ELF-1 (cell line): ENCODE data around the gene PARD3.

Experiments used
- DNase-seq: peaks from one replicate; pipeline ENCODE4 v3.0.0-alpha.2; 2016; ENCODE audit warnings: low read depth, low spot score

Gene PARD3

GRCh38 chr10:34107626-34108516, 707.2 kb downstream of the PARD3 start:
- DNase-seq: no peak

- no peak for DNase-seq
Observed at GRCh38 chr10:34106356-34106885, 708.7 kb downstream of the PARD3 start.

GRCh38 chr10:34104829-34105572, 710.1 kb downstream of the PARD3 start:
- DNase-seq: peak; percentile 13

- DNase-seq: no peak
Observed at GRCh38 chr10:34102893-34103506, 712.1 kb downstream of the PARD3 start.

- peak; percentile 48 for DNase-seq
Observed at GRCh38 chr10:34102237-34102673, 712.8 kb downstream of the PARD3 start.

GRCh38 chr10:34101001-34101400, 714.1 kb downstream of the PARD3 start:
- DNase-seq: no peak

- DNase-seq: no peak
Observed at GRCh38 chr10:34098821-34099567, 716.1 kb downstream of the PARD3 start.

GRCh38 chr10:34097682-34098081, 717.4 kb downstream of the PARD3 start:
- DNase-seq: no peak

- DNase-seq: no peak
Observed at GRCh38 chr10:34094961-34095360, 720.1 kb downstream of the PARD3 start.

GRCh38 chr10:34094146-34094696, 720.9 kb downstream of the PARD3 start:
- DNase-seq: no peak

GRCh38 chr10:34092891-34093290, 722.2 kb downstream of the PARD3 start:
- no peak for DNase-seq

GRCh38 chr10:34091635-34092195, 723.4 kb downstream of the PARD3 start:
- DNase-seq: no peak

GRCh38 chr10:34089253-34089652, 725.8 kb downstream of the PARD3 start:
- no peak for DNase-seq

- DNase-seq: no peak
Observed at GRCh38 chr10:34088208-34088794, 726.8 kb downstream of the PARD3 start.

- DNase-seq: no peak
Observed at GRCh38 chr10:34087095-34087418, 728.0 kb downstream of the PARD3 start.

GRCh38 chr10:34083567-34083966, 731.5 kb downstream of the PARD3 start:
- DNase-seq: no peak

- DNase-seq: no peak
Observed at GRCh38 chr10:34081948-34082347, 733.1 kb downstream of the PARD3 start.

GRCh38 chr10:34081347-34081743, 733.8 kb downstream of the PARD3 start:
- DNase-seq: no peak

GRCh38 chr10:34080485-34081346, 734.4 kb downstream of the PARD3 start:
- DNase-seq: no peak
